Measurements from ENCODE around the gene FBXO38.

FBXO38 gene

DNA sequence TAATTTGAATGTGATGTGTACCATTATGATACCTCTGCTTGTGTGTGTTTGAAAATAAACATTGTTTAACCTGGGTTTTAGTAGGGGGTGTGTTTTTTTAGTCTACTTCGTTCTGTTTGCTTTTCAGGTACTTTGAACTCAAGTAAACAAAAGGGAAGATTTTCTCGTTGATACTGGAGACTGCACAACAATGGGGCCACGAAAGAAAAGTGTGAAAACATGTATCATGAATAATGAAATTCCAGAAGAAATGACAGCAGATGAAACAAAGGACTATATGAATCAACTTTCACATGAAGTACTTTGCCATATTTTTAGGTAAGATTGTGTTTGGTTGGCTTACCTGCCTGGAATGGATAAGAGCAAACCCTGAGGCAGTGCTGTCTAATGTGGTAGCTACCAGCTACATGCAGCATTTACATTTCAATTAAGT lies 10.8 kb downstream of the FBXO38 start:
- Histone ChIP-seq H3K4me3 (ENCODE audit: low read depth, low read length, poor library complexity, severe bottlenecking) (no peak overlapping the region), H3K9ac (ENCODE audit: low read length) (no peak overlapping the region), H3K9me3 (ENCODE audit: low read length) (no peaks in the 10 kb centered on the region), H3K4me1 (ENCODE audit: insufficient read depth, low read length, severe bottlenecking) (no peaks in the 10 kb centered on the region), H3K27me3 (ENCODE audit: insufficient read depth, low read length) (no peaks in the 10 kb centered on the region), H3K9me2 (ENCODE audit: low read depth, low read length) (no peaks in the 10 kb centered on the region), H3F3A (ENCODE audit: insufficient read depth, low read length) (no peaks in the 10 kb centered on the region), H2AFZ (ENCODE audit: low read length) (no peak overlapping the region), H3K36me3 (ENCODE audit: insufficient read depth, low read length) (peaks cover 44% of the 10 kb centered on the region), H3K79me2 (ENCODE audit: insufficient read depth, low read length) (peaks cover 24% of the 10 kb centered on the region), H3K4me2 (ENCODE audit: low read length) (no peak overlapping the region), H3K27ac (ENCODE audit: low read depth, low read length, poor library complexity, severe bottlenecking) (no peak overlapping the region), H4K20me1 (ENCODE audit: insufficient read depth, low read length) (0 out of 2 replicates have a peak, but pooled peaks cover 2% of the 10 kb centered on the region)
- TF ChIP-seq EZH2 (IDR thresholded peaks at IDR 0.05; ENCODE audit: borderline replicate concordance, low read length) = no peak
- TF ChIP-seq CTCF (IDR thresholded peaks at IDR 0.05; ENCODE audit: low read length) = no peak

DNA sequence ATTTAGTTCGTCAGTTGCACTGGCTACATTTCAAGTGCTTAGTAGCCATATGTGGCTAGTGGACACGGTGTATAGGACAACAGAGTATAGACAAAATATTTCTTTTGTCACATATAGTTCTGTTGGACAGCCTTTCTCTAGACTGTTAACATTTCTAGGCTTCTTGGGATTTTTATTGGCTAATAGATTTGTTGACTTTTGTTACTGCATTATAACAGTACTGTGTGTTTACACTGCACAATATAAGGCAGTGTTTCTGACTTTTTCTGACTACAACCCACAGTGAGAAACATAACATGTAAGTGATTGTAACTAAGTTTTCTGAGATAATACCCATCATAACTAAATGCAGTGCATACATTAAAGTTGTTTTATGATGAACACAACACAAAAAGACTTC lies 11.3 kb downstream of the FBXO38 start:
- Histone ChIP-seq H3K9ac (ENCODE audit: low read length) (no peak overlapping the region), H3K4me2 (ENCODE audit: low read length) (no peak overlapping the region), H3K27ac (ENCODE audit: low read depth, low read length, poor library complexity, severe bottlenecking) (no peak overlapping the region), H3K9me2 (ENCODE audit: low read depth, low read length) (no peaks in the 10 kb centered on the region), H3K9me3 (ENCODE audit: low read length) (no peaks in the 10 kb centered on the region), H3F3A (ENCODE audit: insufficient read depth, low read length) (no peaks in the 10 kb centered on the region), H4K20me1 (ENCODE audit: insufficient read depth, low read length) (0 out of 2 replicates have a peak, but pooled peaks cover 2% of the 10 kb centered on the region), H3K79me2 (ENCODE audit: insufficient read depth, low read length) (peaks cover 23% of the 10 kb centered on the region), H3K4me3 (ENCODE audit: low read depth, low read length, poor library complexity, severe bottlenecking) (no peak overlapping the region), H3K27me3 (ENCODE audit: insufficient read depth, low read length) (no peaks in the 10 kb centered on the region), H3K4me1 (ENCODE audit: insufficient read depth, low read length, severe bottlenecking) (no peaks in the 10 kb centered on the region), H2AFZ (ENCODE audit: low read length) (no peak overlapping the region), H3K36me3 (ENCODE audit: insufficient read depth, low read length) (peaks cover 49% of the 10 kb centered on the region)
- TF ChIP-seq CTCF (IDR thresholded peaks at IDR 0.05; ENCODE audit: low read length) (no peak), EZH2 (IDR thresholded peaks at IDR 0.05; ENCODE audit: borderline replicate concordance, low read length) (no peak)

DNA sequence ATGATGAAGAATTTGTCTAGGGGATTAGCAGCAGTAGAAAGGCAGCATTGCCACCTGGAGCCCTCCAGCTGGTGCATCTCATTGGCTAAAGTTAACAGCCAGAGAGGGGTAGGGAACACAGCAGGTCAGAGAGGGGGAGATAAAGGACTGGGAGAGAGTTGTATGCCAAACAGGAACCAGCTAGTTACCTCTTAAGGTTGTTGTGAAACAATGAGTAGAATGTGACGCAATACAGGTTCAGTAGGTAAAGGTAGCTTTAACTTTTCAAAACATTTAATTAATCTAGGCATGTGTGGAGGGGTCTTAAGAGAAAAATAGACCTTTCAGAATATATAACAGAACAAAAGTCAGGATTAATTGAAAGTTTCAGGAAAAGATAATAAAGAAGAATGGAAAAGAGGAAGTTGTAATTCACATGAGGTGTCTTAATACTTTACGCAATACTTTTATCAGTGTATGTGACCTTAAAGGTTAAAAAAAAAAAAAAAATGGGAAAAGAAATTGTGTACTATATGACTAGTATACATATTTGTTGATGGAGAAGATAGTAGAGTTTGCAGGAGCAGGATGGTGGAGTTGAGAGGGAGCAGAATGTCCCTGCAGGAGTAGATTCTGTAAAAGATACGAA lies 14.3 kb downstream of the FBXO38 start:
- no peak overlapping the region for H3K4me2 ChIP-seq (ENCODE audit: low read length)
- H3K9ac ChIP-seq (ENCODE audit: low read length) = no peak overlapping the region
- no peak overlapping the region for H3K4me3 ChIP-seq (ENCODE audit: low read depth, low read length, poor library complexity, severe bottlenecking)
- H2AFZ ChIP-seq (ENCODE audit: low read length) = no peak overlapping the region
- H3K9me2 ChIP-seq (ENCODE audit: low read depth, low read length) = no peaks in the 10 kb centered on the region
- no peaks in the 10 kb centered on the region for H3K9me3 ChIP-seq (ENCODE audit: low read length)
- peaks cover 9% of the 10 kb centered on the region for H3K4me1 ChIP-seq (ENCODE audit: insufficient read depth, low read length, severe bottlenecking)
- H3K79me2 ChIP-seq (ENCODE audit: insufficient read depth, low read length) = no peaks in the 10 kb centered on the region
- H3K27ac ChIP-seq (ENCODE audit: low read depth, low read length, poor library complexity, severe bottlenecking) = no peak overlapping the region
- H4K20me1 ChIP-seq (ENCODE audit: insufficient read depth, low read length) = 0 out of 2 replicates have a peak, but pooled peaks cover 2% of the 10 kb centered on the region
- H3K36me3 ChIP-seq (ENCODE audit: insufficient read depth, low read length) = peaks cover 75% of the 10 kb centered on the region
- no peaks in the 10 kb centered on the region for H3F3A ChIP-seq (ENCODE audit: insufficient read depth, low read length)
- TF ChIP-seq CTCF (IDR thresholded peaks at IDR 0.05; ENCODE audit: low read length) (no peak), EZH2 (IDR thresholded peaks at IDR 0.05; ENCODE audit: borderline replicate concordance, low read length) (no peak)
- H3K27me3 ChIP-seq (ENCODE audit: insufficient read depth, low read length) = no peaks in the 10 kb centered on the region
